GM19351 (cell line): ENCODE measurements around the gene ERCC2.

Experiments used
- ATAC-seq: cut with Tn5 transposase; IDR thresholded peaks from one replicate; pipeline ENCODE4 v1.9.1; 2021; ENCODE audit warnings: mild to moderate bottlenecking, moderate library complexity; ENCODE audit not compliant: unreplicated experiment

ERCC2 gene

DNA sequence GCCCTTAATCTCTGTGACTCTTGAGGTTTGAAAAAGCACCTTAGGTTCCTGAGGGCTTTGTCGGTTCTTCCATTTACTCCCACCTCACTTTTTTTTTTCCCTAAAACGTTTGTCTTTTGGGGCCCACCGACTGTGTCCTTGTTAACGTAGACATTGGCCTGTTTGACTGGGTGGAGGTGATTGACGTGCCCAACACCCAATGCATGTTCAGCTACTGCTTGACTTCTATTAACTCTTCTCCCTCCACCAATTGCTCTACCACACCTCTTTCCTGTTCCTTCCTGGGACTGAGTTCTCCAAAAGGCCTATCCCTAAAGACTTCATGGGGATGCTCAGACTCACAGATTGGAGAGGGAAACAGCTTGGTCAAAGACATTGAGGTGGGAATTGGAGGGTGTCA is 65.0 kb downstream of the ERCC2 start:
- ATAC-seq: no peak

GRCh38 chr19:45305007-45305406 is 65.4 kb downstream of the ERCC2 start:
- ATAC-seq: no peak

- no peak for ATAC-seq
Measured at GRCh38 chr19:45304141-45304926, 66.0 kb downstream of the ERCC2 start.

- no peak for ATAC-seq
Measured at GRCh38 chr19:45303269-45304060, 66.9 kb downstream of the ERCC2 start.

DNA sequence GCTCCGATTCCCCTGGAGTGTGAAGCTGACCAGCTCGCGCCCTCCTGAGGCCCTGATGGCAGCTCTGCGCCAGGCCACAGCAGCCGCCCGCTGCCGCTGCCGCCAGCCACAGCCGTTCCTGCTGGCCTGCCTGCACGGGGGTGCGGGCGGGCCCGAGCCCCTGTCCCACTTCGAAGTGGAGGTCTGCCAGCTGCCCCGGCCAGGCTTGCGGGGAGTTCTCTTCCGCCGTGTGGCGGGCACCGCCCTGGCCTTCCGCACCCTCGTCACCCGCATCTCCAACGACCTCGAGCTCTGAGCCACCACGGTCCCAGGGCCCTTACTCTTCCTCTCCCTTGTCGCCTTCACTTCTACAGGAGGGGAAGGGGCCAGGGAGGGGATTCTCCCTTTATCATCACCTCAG is 68.0 kb downstream of the ERCC2 start:
- ATAC-seq: no peak
